ENCODE results near the gene LARP4B.

GRCh38 chr10:963186-963585, 31.7 kb upstream of the LARP4B start:
- TF ChIP-seq, protein P1, sequence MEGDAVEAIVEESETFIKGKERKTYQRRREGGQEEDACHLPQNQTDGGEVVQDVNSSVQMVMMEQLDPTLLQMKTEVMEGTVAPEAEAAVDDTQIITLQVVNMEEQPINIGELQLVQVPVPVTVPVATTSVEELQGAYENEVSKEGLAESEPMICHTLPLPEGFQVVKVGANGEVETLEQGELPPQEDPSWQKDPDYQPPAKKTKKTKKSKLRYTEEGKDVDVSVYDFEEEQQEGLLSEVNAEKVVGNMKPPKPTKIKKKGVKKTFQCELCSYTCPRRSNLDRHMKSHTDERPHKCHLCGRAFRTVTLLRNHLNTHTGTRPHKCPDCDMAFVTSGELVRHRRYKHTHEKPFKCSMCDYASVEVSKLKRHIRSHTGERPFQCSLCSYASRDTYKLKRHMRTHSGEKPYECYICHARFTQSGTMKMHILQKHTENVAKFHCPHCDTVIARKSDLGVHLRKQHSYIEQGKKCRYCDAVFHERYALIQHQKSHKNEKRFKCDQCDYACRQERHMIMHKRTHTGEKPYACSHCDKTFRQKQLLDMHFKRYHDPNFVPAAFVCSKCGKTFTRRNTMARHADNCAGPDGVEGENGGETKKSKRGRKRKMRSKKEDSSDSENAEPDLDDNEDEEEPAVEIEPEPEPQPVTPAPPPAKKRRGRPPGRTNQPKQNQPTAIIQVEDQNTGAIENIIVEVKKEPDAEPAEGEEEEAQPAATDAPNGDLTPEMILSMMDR (IDR thresholded peaks at IDR 0.05), result no peak
- TF ChIP-seq POLR2A (IDR thresholded peaks at IDR 0.05), result no peak

Data from breast epithelium (tissue), 3 donors.